ENCODE measurements around the gene FARP2.

- TF ChIP-seq YY1 (IDR thresholded peaks at IDR 0.05; ENCODE audit: insufficient read depth, insufficient read length) (no peak), ZNF274 (IDR thresholded peaks at IDR 0.05; ENCODE audit: low read depth, low read length) (no peak)
Measured at GRCh38 chr2:241321886-241322285, 34.2 kb upstream of the FARP2 start.

All from NT2/D1 (cell line).